Measurements from ENCODE around the gene SLC39A11. TPM values are rescaled to one million over a fixed set of nuclear protein-coding genes. Genes with fewer than 3 reads are reported as not detected.
A peak's percentile ranks its signal among the peaks of the same experiment; 100 is the strongest.

SLC39A11 gene
- total and polyA plus RNA-seq, 2 of the 13 experiments (the other 11 are each of a cell fraction or from before 2014, with no cell fraction given) = 17.2 to 31.5 TPM

- TF ChIP-seq RERE (CRISPR knock-in tag; IDR thresholded peaks at IDR 0.05; ENCODE audit: low read depth) (0 out of 2 replicates have a peak, but pooled peaks have one; percentile 22), NBN (conservative IDR thresholded peaks at IDR 0.05) (no peak), HDAC6 (IDR thresholded peaks at IDR 0.05; ENCODE audit: low read depth, low read length) (no peak), ZNF567 (CRISPR knock-in tag; IDR thresholded peaks at IDR 0.05; ENCODE audit: borderline replicate concordance) (no peak), BCLAF1 (IDR thresholded peaks at IDR 0.05) (no peak), CENPX (CRISPR knock-in tag; IDR thresholded peaks at IDR 0.05) (no peak)
Observed at GRCh38 chr17:72934927-72935326, 157.6 kb downstream of the SLC39A11 start (continued).

Measured in HepG2 (cell line).